ENCODE results near the gene ANKRD6.

Gene ANKRD6

DNA sequence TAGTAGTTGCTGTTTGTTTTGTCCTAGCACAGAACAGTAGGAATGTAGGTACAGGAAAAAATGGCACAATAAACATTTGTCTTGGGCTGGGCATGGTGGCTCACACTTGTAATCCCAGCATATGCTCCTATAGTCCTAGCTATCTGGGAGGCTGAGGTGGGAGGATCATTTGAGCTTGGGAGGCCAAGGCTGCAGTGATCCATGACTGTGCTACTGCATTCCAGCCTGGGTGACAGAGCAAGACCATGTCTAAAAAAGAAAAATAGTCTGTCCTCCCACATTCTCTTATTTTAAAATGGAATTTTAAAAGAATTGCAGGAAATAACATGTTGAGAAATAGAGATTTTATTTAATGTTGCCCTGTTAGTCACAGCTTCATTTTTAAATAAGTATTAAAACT, 87.8 kb downstream of the ANKRD6 start:
- no peak for DNase-seq

- no peak for DNase-seq
Observed at GRCh38 chr6:89522778-89523177, 89.8 kb downstream of the ANKRD6 start.

GRCh38 chr6:89525786-89526562, 93.0 kb downstream of the ANKRD6 start:
- no peak for DNase-seq

GRCh38 chr6:89526563-89526869, 93.6 kb downstream of the ANKRD6 start:
- no peak for DNase-seq

- no peak for DNase-seq
Observed at GRCh38 chr6:89527634-89528033, 94.7 kb downstream of the ANKRD6 start.

GRCh38 chr6:89528866-89529265, 95.9 kb downstream of the ANKRD6 start:
- DNase-seq, result no peak

DNA sequence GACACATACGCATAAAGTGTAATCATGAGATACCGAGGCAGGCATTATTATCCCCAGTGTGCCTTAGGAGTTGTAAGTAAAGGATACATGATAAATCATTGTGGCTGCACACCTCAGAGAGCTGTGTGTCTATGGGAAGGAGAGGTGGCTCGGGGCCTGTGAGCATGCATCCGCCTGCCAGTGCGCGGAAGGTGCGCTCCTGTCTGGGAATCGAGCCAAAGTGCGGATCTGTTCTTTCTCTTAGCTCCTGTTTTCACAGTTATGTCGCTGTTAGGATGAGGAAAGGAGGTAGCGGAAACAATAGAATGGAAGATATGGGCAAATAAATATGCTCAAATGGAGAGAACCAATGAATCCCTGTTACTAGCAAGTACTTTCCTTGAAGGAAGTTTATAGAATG, 98.0 kb downstream of the ANKRD6 start:
- DNase-seq, result no peak

- DNase-seq, result no peak
Observed at GRCh38 chr6:89536231-89536630, 103.3 kb downstream of the ANKRD6 start.

- DNase-seq, result no peak
Observed at GRCh38 chr6:89539779-89540178, 106.8 kb downstream of the ANKRD6 start.

DNA sequence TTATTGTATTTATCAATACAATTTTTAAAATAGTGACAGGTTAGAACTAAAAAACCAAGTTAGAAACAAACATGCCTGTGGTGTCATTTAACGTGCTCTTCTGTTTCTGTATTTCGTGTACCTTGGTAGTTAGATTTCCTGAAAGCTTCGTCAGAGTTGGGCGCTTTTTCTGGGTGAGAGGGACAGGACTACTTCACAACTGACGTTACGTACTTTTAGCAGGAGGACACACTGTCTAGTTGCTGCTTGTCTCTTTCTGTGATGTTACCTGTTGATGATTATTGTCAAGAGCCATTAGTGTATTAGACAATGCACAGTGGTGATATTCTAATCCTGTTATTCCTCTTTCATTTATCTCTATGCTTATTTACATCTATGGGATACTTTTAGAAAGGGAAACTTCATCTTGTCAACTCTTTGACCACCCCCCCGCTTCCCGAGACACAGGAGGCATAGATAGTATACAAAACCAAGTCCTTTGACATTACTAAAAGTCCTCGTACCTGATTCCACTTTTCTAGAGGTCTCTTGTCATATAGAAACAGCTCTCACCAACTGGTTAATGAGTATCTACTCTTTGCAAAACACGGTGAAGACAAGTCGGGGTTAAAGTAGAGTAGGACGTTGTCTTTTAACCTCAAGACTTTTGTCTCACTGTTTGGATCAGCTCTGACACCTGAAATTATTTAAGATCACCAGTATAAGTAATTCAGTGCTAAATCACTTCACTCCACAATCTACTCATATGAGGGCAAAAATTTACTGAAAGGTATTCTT, 109.3 kb downstream of the ANKRD6 start:
- DNase-seq, result no peak

GRCh38 chr6:89542866-89543265, 109.9 kb downstream of the ANKRD6 start:
- DNase-seq, result no peak

- no peak for DNase-seq
Observed at GRCh38 chr6:89547281-89547680, 114.3 kb downstream of the ANKRD6 start.

DNA sequence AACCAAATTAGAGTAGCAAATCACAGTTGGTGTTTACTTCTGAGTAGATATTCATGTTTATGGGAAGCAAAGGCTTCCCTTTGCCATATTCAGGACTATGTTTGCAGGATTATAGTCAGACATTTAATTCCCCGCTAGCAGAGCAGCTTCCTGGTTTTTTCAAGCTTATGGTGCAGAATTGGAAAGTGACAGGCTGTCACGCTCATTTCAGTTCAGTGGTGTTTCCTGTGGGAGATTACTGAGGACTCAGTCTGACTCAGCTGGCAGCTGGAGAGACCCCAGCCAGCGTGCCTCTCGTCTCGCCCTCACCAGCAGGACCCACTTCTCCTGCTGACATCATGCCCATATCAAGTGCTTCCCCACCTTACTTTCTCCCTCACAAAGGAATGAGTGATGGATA, 120.5 kb downstream of the ANKRD6 start:
- DNase-seq, result no peak

- no peak for DNase-seq
Observed at GRCh38 chr6:89554106-89554505, 121.2 kb downstream of the ANKRD6 start.

DNA sequence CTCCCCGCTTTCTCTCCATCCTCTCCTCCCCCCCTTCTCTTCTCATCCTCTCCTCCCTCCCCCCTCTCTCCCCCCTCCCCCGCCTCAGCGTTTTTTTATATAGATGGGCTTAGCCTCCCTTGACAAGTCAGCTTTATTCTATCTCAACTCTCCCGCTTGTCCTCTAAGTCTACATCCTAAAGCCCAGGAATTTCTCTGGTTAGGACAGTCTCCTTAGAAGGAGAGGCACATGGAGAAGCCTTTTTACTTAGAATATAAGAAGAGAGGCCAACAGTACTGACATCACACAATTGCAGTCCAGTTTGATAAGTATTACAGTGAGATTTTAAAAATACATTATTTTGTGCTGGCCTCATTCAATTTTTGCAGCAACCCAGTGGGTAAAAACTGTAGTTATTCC, 122.1 kb downstream of the ANKRD6 start:
- DNase-seq, result no peak

DNA sequence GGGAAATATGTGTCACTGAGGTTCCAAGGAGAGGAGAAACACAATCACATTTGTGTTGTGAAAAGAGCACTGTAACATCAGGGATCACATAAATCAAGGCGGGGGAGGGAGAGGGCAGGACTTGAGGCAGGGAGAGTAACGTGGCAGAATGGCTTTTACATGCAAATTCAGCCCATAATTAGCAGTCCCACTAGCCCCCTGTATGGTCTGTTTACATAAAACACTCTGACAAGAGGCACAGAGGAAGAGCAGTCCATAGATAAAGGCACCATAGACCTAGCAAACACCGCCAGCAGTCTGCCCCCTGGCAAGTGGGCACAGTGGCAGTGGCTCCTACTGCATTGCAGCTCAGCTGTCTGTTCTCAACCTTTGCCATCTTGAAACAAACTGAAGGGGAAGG, 122.9 kb downstream of the ANKRD6 start:
- DNase-seq, result no peak

DNA sequence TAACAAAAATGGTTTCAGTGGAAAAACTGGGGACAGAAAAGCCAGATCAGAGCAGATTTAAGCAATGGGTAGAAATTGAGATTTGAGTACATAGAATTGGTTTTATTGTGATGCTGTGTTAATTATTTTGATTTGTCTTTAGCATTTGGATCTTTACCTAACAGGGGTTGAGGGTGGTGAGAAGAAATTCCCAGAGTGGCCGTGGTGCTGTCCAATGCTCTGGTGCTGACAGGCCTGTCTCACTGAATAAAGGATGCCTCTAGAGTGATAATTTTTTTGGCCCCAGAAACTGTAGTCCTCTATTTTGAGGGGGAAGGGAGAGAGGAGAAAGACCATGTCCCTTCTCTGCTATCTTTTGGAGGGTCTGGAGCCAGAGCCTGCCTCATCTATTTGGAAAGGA, 126.5 kb downstream of the ANKRD6 start:
- DNase-seq, result no peak

DNA sequence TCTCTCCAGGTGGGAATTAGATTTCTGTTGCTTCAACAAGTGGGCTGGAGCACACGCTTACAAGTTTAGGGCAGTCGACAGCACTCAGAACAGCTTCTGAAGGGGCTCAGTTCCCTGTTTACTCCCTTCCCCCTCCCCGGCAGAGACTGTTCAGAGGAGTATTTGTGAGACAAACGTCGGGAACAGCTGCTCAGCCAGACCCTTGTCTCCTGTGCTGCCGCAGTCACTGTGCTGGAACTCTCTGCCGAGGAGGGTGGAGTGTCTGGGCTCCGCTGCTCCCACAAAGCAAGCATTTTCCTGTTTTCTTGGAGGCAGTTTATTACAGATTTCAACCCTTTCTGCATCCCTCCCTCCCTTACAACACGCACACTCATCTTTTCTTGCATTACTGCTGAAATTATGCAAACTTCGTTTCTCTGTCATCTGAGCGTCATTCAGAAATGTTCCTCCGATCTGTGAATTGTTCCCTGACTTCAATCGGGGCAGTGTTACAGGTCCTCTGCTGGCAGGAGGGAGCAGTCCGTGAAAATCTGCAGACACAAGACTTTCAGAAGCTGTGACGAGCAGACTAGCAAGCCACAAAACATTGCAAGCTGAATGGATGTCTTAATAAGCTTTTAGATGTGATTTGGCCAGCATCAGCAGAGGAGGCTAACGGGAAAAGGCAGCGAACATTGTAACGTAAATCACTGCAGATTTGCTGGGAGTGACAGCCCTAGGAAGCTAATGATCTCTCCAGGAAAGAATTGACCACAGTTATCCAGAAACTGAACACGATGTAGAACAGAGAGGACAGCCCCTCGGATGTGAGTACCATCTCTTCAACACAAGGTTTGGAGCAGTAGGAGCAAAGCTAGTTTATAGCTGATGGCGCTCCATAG, 129.4 kb downstream of the ANKRD6 start:
- no peak for DNase-seq

DNA sequence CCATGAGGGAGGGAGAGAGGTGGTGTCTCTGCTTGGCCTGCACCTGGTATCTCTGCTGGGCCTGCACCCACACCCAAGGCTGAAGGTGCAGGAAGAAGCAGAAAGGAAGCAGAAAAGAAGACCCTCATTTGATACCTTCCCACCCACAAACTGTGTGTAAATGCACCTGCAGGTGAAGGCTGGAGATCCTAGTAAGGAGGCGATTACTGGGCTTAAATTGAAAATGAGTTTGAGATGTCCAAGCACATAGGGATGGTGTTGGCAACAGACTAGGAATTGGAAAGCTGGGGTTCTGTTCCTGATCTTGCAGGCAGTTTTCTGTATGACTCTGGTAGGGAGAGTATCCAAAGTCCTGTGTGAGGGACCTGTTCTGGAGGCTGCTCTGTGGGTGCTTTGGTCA, 130.9 kb downstream of the ANKRD6 start:
- no peak for DNase-seq

- no peak for DNase-seq
Observed at GRCh38 chr6:89564752-89565427, 131.9 kb downstream of the ANKRD6 start.

- DNase-seq, result no peak
Observed at GRCh38 chr6:89566008-89566800, 133.3 kb downstream of the ANKRD6 start.

DNA sequence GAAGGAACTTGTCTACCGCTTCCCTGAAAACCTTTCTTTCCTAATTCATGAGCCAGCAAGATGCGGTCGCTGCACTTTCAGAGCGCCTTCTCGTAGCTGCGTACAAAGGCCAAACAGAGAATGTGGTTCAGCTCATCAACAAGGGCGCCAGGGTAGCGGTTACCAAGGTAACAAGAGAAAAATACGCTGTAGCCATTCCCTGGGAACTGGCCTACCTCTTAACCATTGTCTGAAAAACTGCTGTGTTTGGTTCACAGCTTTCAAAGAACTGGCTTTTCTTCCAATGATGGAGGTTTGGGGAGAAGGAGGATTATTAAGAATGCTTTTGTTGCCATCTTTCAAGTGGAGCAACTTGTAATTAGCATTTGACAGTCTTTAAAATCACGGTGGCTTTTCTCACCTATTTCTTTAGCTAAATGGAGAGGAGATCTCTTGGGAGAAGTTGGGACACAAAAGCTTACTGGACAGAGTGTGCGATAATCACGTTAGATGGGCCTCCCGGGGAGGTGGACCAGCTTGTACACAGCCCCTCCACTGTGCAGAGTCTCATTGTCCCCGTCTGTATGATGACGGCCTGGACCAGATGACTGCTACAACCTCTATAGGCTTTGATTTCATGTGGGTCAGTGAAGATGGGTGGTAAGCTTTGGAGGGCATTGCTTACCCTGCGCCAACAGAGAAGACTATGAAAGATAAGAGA, 134.1 kb downstream of the ANKRD6 start:
- no peak for DNase-seq
